ENCODE data around the gene SLC36A3.

Gene SLC36A3

GRCh38 chr5:151344088-151344487 is 40.5 kb upstream of the SLC36A3 start:
- no peak overlapping the region for H3K4me3 ChIP-seq (ENCODE audit: low read length)
- no peak for TF ChIP-seq CTCF (IDR thresholded peaks at IDR 0.05; ENCODE audit: insufficient read depth, low read depth, low read length, missing control alignments)
- DNase-seq (ENCODE audit: low read depth), result no peak

- no peak for DNase-seq (ENCODE audit: low read depth)
- H3K4me3 ChIP-seq (ENCODE audit: low read length), result no peak overlapping the region
- no peak for TF ChIP-seq CTCF (IDR thresholded peaks at IDR 0.05; ENCODE audit: insufficient read depth, low read depth, low read length, missing control alignments)
These were observed 36.4 kb upstream of the SLC36A3 start for GRCh38 chr5:151340004-151340403.

- TF ChIP-seq CTCF (IDR thresholded peaks at IDR 0.05; ENCODE audit: insufficient read depth, low read depth, low read length, missing control alignments), result no peak
- H3K4me3 ChIP-seq (ENCODE audit: low read length), result no peak overlapping the region
- no peak for DNase-seq (ENCODE audit: low read depth)
These were observed 35.2 kb upstream of the SLC36A3 start for GRCh38 chr5:151338734-151339133.

DNA sequence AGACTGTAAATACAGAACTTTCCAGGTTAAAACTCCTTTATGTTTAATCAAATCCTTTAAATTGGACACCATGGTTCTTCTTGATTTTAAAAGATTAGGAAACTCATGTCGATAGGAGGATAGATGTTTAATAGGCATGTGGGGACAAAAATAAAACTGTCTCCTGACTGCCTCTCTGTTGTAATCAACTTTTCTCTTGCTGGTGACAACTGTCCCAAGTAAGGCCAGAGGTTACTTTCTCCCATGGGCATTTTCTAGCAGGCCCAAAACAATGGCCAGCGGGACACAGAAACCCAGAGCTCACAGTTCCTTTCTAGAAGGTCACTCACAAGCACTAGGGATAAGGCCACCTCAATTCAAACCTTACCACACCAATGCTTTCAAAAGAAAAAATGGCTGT is 29.3 kb upstream of the SLC36A3 start:
- TF ChIP-seq CTCF (IDR thresholded peaks at IDR 0.05; ENCODE audit: insufficient read depth, low read depth, low read length, missing control alignments), result no peak
- H3K4me3 ChIP-seq (ENCODE audit: low read length), result no peak overlapping the region
- DNase-seq (ENCODE audit: low read depth), result no peak

GRCh38 chr5:151328734-151329133 is 25.2 kb upstream of the SLC36A3 start:
- no peak overlapping the region for H3K4me3 ChIP-seq (ENCODE audit: low read length)
- no peak for TF ChIP-seq CTCF (IDR thresholded peaks at IDR 0.05; ENCODE audit: insufficient read depth, low read depth, low read length, missing control alignments)
- DNase-seq (ENCODE audit: low read depth), result no peak

- no peak for TF ChIP-seq CTCF (IDR thresholded peaks at IDR 0.05; ENCODE audit: insufficient read depth, low read depth, low read length, missing control alignments)
- H3K4me3 ChIP-seq (ENCODE audit: low read length), result no peak overlapping the region
- DNase-seq (ENCODE audit: low read depth), result no peak
These were observed 24.0 kb upstream of the SLC36A3 start for GRCh38 chr5:151327585-151327984.

DNA sequence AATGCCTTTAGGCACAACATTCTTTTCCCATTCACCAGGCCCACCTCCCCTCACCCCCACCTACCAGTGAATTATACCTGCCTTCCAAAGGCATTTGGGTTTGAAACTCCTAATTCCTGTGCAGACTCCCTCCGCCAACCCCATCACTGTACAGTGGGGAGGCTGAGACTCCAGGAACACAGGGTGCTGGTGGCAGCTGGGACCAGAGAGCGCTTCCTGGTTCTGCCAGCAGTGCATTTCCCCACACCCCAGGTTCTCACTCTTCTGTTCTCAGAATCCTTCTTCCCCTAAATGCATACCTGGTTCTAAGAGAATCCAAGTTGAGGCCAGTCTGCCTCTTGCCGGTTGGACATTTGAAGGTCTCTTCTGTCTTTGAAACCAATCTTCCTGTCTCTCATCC is 22.7 kb upstream of the SLC36A3 start:
- no peak for DNase-seq (ENCODE audit: low read depth)
- no peak overlapping the region for H3K4me3 ChIP-seq (ENCODE audit: low read length)
- TF ChIP-seq CTCF (IDR thresholded peaks at IDR 0.05; ENCODE audit: insufficient read depth, low read depth, low read length, missing control alignments), result no peak

Measured in epithelial cell of esophagus (primary cell).